ENCODE data around the gene SPDYE1.
"Not testable (repeated sequence)": the region's sequence is repeated elsewhere in the genome, so short reads cannot be mapped to it uniquely, and the experiment has no call there.

The SPDYE1 gene, protein sequence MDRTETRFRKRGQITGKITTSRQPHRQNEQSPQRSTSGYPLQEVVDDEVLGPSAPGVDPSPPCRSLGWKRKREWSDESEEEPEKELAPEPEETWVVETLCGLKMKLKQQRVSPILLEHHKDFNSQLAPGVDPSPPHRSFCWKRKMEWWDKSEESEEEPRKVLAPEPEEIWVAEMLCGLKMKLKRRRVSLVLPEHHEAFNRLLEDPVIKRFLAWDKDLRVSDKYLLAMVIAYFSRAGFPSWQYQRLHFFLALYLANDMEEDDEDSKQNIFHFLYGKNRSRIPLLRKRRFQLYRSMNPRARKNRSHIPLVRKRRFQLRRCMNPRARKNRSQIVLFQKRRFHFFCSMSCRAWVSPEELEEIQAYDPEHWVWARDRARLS

DNA sequence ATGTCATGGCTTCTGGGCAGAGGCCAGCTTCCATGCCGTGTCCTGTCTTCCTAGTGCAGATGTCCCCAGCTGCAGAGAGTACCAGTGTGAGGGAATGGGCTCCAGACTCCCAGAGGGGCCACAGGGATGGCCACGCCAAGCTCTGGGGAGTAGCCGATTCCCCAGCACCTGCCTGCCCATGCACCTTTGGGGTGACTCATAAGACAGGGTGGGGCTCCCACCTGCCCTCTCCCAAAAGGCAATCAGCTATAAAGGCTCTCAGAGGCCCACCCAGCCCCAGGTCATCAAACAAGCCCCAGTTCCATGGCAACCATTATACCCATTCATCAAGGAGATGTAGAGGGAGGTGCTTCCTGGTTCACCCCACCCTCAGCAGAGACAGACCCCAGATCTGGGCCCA is at the start of gene SPDYE1:
Gene SPDYE1, plus strand, starts transcription at position 366 of the 400 bp plus-strand sequence. CDS start 2,053 bp downstream, outside the sequence.
- H3K4me1 ChIP-seq (ENCODE audit: control insufficient read depth in 2 of 2, insufficient read depth in 2 of 2, low read length in 2 of 2); H3K9me3 ChIP-seq (ENCODE audit: control insufficient read depth in 2 of 2, low read length in 2 of 2); H3K4me3 ChIP-seq (ENCODE audit: low read length in 2 of 2); H3K27ac ChIP-seq (ENCODE audit: low read depth in 2 of 2, low read length in 2 of 2); H3K36me3 ChIP-seq (ENCODE audit: control insufficient read depth in 2 of 2, insufficient read depth in 2 of 2, low read length in 2 of 2); H3K9ac ChIP-seq (ENCODE audit: low read depth in 1 of 2, low read length in 2 of 2); H3K27me3 ChIP-seq (ENCODE audit: control insufficient read depth in 2 of 2, insufficient read depth in 2 of 2, low read length in 2 of 2): not testable (repeated sequence)

DNA sequence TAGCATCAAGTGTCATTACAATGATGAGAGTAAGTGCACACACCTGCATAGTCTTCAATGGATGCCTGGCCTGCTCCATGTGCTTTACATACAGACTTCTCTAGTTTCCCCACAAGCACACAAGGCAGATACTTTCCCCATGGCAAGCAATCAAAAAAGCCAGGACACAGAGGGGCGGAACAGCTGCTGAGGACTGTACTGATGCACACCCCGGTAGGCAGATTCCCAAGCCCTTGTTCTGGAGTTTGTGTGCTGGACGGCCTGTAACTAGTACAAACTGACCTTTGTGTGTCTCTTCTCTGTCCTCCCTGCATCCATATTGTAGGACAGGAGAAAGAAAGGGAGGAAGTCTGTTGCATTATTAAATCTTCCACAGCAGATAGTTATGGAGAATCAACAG is 45.7 kb upstream of the SPDYE1 start:
- Histone ChIP-seq H3K27me3 (ENCODE audit: control insufficient read depth in 2 of 2, insufficient read depth in 2 of 2, low read length in 2 of 2) (no peaks in the 10 kb centered on the region), H3K4me3 (ENCODE audit: low read length in 2 of 2) (no peak overlapping the region), H3K9me3 (ENCODE audit: control insufficient read depth in 2 of 2, low read length in 2 of 2) (no peaks in the 10 kb centered on the region), H3K36me3 (ENCODE audit: control insufficient read depth in 2 of 2, insufficient read depth in 2 of 2, low read length in 2 of 2) (peaks cover 15 to 43% of the 10 kb centered on the region in 2 donors), H3K4me1 (ENCODE audit: control insufficient read depth in 2 of 2, insufficient read depth in 2 of 2, low read length in 2 of 2) (no peaks in the 10 kb centered on the region), H3K9ac (ENCODE audit: low read depth in 1 of 2, low read length in 2 of 2) (no peak overlapping the region), H3K27ac (ENCODE audit: low read depth in 2 of 2, low read length in 2 of 2) (no peak overlapping the region)

DNA sequence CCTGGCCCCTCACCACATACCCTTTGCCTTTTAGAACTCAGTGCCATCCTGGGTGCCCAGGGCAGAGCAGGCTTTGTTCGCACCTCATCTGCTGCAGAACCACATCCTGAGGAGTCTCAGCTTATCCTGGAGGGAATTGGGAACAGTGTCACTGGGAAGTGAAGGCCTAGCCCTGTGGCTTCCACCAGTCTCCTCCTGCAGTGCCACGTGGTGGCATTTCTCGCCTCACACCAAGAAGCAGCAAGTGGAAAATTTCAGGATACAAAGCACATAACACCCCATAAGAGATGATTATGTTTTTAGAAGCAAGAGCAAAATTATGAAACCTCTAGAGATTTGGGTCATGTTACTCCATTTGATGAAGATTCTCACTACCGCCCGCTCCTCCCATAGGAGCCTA is 44.6 kb upstream of the SPDYE1 start:
- no peak overlapping the region for H3K4me3 ChIP-seq (ENCODE audit: low read length in 2 of 2)
- no peaks in the 10 kb centered on the region for H3K9me3 ChIP-seq (ENCODE audit: control insufficient read depth in 2 of 2, low read length in 2 of 2)
- H3K27me3 ChIP-seq (ENCODE audit: control insufficient read depth in 2 of 2, insufficient read depth in 2 of 2, low read length in 2 of 2): no peaks in the 10 kb centered on the region
- H3K4me1 ChIP-seq (ENCODE audit: control insufficient read depth in 2 of 2, insufficient read depth in 2 of 2, low read length in 2 of 2): no peaks in the 10 kb centered on the region
- H3K9ac ChIP-seq (ENCODE audit: low read depth in 1 of 2, low read length in 2 of 2): no peak overlapping the region
- H3K27ac ChIP-seq (ENCODE audit: low read depth in 2 of 2, low read length in 2 of 2): no peak overlapping the region
- H3K36me3 ChIP-seq (ENCODE audit: control insufficient read depth in 2 of 2, insufficient read depth in 2 of 2, low read length in 2 of 2): peaks cover 15 to 42% of the 10 kb centered on the region in 2 donors

DNA sequence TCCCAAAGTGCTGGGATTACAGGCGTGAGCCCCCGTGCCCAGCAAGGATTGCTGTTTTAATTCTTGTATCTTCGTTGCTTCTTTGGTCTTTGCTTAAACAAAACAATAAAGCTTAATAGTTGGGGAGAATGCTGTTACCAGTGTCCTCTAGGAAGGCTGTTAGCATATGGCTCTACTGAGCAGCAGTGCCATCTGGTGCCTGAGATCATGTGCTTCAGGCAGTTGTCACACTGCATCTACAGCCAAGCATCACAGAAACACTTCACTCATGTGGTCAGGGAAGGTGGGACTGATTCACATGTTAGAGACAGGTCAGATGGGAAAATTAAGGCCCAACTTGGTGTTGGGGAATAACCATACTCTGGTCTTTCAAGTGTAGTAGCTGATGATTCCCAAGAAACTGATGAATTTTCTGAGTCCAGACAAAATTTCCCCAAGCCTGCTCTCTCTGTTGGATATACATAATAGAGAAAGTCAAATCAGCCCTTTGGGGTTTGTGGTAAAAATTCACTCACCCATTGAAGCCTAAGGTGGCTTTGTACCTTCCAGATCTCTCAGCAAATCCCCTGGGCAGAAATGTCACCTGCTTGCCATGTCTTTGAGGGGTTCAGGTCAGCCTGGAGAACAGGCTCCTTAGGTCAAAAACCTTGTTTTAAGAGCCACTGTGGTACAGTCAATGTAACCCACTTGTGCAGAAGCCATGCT is 43.0 kb upstream of the SPDYE1 start:
- Histone ChIP-seq H3K9ac (ENCODE audit: low read depth in 1 of 2, low read length in 2 of 2) (no peak overlapping the region), H3K27me3 (ENCODE audit: control insufficient read depth in 2 of 2, insufficient read depth in 2 of 2, low read length in 2 of 2) (no peaks in the 10 kb centered on the region), H3K9me3 (ENCODE audit: control insufficient read depth in 2 of 2, low read length in 2 of 2) (no peaks in the 10 kb centered on the region), H3K4me1 (ENCODE audit: control insufficient read depth in 2 of 2, insufficient read depth in 2 of 2, low read length in 2 of 2) (no peaks in the 10 kb centered on the region), H3K27ac (ENCODE audit: low read depth in 2 of 2, low read length in 2 of 2) (no peak overlapping the region), H3K4me3 (ENCODE audit: low read length in 2 of 2) (no peak overlapping the region), H3K36me3 (ENCODE audit: control insufficient read depth in 2 of 2, insufficient read depth in 2 of 2, low read length in 2 of 2) (peaks cover 13 to 29% of the 10 kb centered on the region in 2 donors)

DNA sequence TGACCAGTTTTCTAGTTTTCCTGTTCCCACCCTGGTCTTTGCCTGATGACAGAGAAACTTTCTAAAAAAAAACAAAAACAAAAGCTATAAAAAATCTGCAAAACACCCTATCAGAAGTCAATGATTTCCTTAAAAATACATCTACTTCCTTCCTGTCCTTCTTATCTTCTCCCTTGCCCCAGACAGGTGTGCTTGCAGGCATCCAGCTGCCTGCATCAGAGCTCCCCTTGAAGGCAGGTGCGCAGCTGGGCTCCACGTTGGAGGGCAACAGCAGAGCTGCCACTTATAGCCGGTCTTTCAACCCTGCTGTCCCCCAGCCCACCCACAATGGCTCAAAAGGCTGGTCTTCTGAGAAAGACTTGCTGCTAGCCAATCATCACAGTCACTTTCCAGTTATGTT is 41.7 kb upstream of the SPDYE1 start:
- no peak overlapping the region for H3K4me3 ChIP-seq (ENCODE audit: low read length in 2 of 2)
- peaks cover 5 to 18% of the 10 kb centered on the region in 2 donors for H3K36me3 ChIP-seq (ENCODE audit: control insufficient read depth in 2 of 2, insufficient read depth in 2 of 2, low read length in 2 of 2)
- no peak overlapping the region for H3K27ac ChIP-seq (ENCODE audit: low read depth in 2 of 2, low read length in 2 of 2)
- H3K4me1 ChIP-seq (ENCODE audit: control insufficient read depth in 2 of 2, insufficient read depth in 2 of 2, low read length in 2 of 2): no peaks in the 10 kb centered on the region
- H3K9me3 ChIP-seq (ENCODE audit: control insufficient read depth in 2 of 2, low read length in 2 of 2): no peaks in the 10 kb centered on the region
- H3K9ac ChIP-seq (ENCODE audit: low read depth in 1 of 2, low read length in 2 of 2): no peak overlapping the region
- H3K27me3 ChIP-seq (ENCODE audit: control insufficient read depth in 2 of 2, insufficient read depth in 2 of 2, low read length in 2 of 2): no peaks in the 10 kb centered on the region

DNA sequence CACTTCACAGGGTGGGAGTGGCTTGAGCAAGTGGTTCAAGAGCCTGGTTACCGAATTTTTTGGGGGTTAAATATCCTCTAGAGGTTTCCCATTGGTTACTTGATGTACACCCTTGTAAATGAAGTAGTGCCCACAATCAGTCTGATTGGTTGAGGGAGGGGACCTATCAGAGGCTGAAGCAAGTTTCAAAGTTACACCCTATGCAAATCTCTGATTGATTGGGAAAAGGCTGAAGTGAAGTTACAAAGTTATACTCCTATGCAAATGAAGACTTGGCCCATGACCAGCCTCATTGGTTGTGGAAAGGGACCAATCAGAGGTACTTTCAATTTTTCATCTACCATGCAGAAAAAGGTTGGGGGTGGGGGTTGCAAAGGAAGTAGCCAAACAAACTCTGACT is 36.8 kb upstream of the SPDYE1 start:
- H3K4me1 ChIP-seq (ENCODE audit: control insufficient read depth in 2 of 2, insufficient read depth in 2 of 2, low read length in 2 of 2): no peaks in the 10 kb centered on the region
- H3K27me3 ChIP-seq (ENCODE audit: control insufficient read depth in 2 of 2, insufficient read depth in 2 of 2, low read length in 2 of 2): no peaks in the 10 kb centered on the region

DNA sequence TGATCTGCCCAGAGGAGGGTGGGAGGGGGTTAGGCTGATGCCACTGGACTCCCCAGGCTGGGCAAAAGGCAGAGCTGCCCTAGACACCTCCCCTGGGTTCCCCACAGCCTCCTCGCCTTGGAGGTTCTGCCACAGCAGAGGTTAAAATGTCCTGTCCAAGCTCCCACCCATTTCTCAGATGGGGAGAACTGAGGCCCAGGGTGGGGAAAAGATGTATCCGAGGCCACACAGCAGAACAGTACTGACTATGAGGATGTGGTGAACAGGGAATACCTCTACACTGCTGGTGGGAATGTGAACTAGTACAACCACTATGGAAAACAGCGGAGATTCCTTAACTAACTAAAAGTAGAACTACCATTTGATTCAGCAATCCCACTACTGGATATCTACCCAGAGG is 31.3 kb upstream of the SPDYE1 start:
- H3K9ac ChIP-seq (ENCODE audit: low read depth in 1 of 2, low read length in 2 of 2); H3K4me3 ChIP-seq (ENCODE audit: low read length in 2 of 2); H3K27me3 ChIP-seq (ENCODE audit: control insufficient read depth in 2 of 2, insufficient read depth in 2 of 2, low read length in 2 of 2); H3K27ac ChIP-seq (ENCODE audit: low read depth in 2 of 2, low read length in 2 of 2); H3K4me1 ChIP-seq (ENCODE audit: control insufficient read depth in 2 of 2, insufficient read depth in 2 of 2, low read length in 2 of 2); H3K36me3 ChIP-seq (ENCODE audit: control insufficient read depth in 2 of 2, insufficient read depth in 2 of 2, low read length in 2 of 2); H3K9me3 ChIP-seq (ENCODE audit: control insufficient read depth in 2 of 2, low read length in 2 of 2): not testable (repeated sequence)

More for the DNA sequence above, 36.8 kb upstream of the SPDYE1 start:
- no peaks in the 10 kb centered on the region for H3K9me3 ChIP-seq (ENCODE audit: control insufficient read depth in 2 of 2, low read length in 2 of 2)
- H3K36me3 ChIP-seq (ENCODE audit: control insufficient read depth in 2 of 2, insufficient read depth in 2 of 2, low read length in 2 of 2): no peaks in the 10 kb centered on the region
- no peak overlapping the region for H3K27ac ChIP-seq (ENCODE audit: low read depth in 2 of 2, low read length in 2 of 2)
- H3K9ac ChIP-seq (ENCODE audit: low read depth in 1 of 2, low read length in 2 of 2): no peak overlapping the region
- H3K4me3 ChIP-seq (ENCODE audit: low read length in 2 of 2): no peak overlapping the region

DNA sequence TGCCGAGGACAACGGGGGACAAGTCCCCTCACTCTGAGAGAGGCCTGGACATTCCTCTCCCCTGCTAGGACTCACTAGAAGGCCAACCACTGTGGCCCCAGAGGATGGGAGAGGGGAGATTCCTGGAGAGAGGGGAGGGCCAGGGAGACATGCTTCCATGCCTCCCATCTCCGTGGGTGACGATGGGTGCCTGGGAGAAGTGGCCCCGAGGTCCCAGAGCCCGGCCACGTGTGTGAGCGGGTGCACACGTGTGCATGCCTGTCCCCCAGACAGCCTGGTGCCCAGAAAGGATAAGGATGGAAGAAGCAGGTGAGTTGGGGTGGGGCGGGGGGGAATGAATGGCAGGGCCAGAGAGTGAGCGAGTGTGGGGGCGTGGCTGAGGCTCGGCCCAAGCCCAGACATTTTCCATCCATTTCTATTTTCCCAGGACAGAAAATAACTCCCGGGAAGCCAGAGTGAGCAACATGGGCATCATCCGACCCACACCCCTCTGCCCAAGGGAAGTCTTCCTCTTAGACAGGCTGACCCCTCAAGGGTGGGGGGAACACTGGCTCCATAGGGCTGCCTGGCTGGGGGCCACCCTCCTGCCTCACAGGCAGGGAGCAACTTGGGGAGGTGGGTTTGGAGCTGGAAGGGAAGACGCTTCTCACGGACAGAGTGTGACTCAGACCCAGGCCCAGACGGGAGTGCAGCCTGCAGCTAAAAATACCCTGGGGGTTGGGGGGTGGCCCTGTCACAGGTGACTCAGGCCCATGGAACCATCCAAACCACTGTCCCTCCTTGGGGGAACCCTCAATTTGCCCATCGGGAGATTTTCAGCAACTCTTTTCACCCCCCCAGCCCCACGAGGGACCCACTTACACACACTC is 29.3 kb upstream of the SPDYE1 start:
- H3K36me3 ChIP-seq (ENCODE audit: control insufficient read depth in 2 of 2, insufficient read depth in 2 of 2, low read length in 2 of 2); H3K4me1 ChIP-seq (ENCODE audit: control insufficient read depth in 2 of 2, insufficient read depth in 2 of 2, low read length in 2 of 2); H3K27ac ChIP-seq (ENCODE audit: low read depth in 2 of 2, low read length in 2 of 2); H3K27me3 ChIP-seq (ENCODE audit: control insufficient read depth in 2 of 2, insufficient read depth in 2 of 2, low read length in 2 of 2); H3K9ac ChIP-seq (ENCODE audit: low read depth in 1 of 2, low read length in 2 of 2); H3K4me3 ChIP-seq (ENCODE audit: low read length in 2 of 2); H3K9me3 ChIP-seq (ENCODE audit: control insufficient read depth in 2 of 2, low read length in 2 of 2): not testable (repeated sequence)

DNA sequence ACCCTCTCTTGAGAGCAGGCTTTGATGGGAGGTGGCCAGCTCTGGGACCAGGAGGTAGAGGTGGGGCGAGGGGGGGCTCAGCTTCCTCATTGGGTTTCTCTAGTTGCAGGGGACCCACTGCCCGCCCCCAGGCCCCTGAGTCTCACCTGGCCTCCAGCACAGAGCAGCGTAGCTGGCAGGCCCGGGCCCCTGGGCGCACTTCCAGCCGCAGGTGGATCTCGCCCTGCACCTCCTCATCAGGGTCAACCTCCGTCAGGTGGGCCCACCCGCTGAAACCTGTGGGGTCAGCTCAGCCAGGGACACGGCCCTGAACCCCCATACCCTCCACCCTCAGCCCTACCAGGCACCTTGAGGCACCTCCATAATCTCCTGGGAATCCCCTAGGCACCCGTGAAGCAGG is 28.1 kb upstream of the SPDYE1 start:
- not testable (repeated sequence) for H3K27me3 ChIP-seq (ENCODE audit: control insufficient read depth in 2 of 2, insufficient read depth in 2 of 2, low read length in 2 of 2); H3K9me3 ChIP-seq (ENCODE audit: control insufficient read depth in 2 of 2, low read length in 2 of 2); H3K4me3 ChIP-seq (ENCODE audit: low read length in 2 of 2); H3K36me3 ChIP-seq (ENCODE audit: control insufficient read depth in 2 of 2, insufficient read depth in 2 of 2, low read length in 2 of 2); H3K4me1 ChIP-seq (ENCODE audit: control insufficient read depth in 2 of 2, insufficient read depth in 2 of 2, low read length in 2 of 2); H3K9ac ChIP-seq (ENCODE audit: low read depth in 1 of 2, low read length in 2 of 2); H3K27ac ChIP-seq (ENCODE audit: low read depth in 2 of 2, low read length in 2 of 2)

DNA sequence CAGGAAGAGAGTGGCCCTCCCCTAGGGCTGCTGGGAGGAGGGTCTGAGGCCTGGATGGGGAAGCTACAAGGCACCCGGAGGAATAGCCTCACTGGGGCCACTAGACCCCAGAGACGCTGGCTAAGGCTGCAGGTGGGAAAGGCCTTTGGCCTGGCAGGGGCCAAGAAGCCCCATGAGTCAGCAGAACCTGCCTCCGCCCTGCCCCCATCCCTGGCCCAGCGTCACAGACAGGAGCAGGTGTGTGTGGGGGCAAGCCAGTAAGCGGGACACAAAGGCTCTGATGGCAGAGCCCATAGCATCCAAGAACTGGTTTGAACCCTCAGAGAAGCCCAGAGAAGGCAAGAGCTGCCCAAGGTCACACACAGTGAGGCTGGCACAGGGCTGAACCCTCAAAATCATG is 27.0 kb upstream of the SPDYE1 start:
- not testable (repeated sequence) for H3K9ac ChIP-seq (ENCODE audit: low read depth in 1 of 2, low read length in 2 of 2); H3K27me3 ChIP-seq (ENCODE audit: control insufficient read depth in 2 of 2, insufficient read depth in 2 of 2, low read length in 2 of 2); H3K4me3 ChIP-seq (ENCODE audit: low read length in 2 of 2); H3K36me3 ChIP-seq (ENCODE audit: control insufficient read depth in 2 of 2, insufficient read depth in 2 of 2, low read length in 2 of 2); H3K4me1 ChIP-seq (ENCODE audit: control insufficient read depth in 2 of 2, insufficient read depth in 2 of 2, low read length in 2 of 2); H3K9me3 ChIP-seq (ENCODE audit: control insufficient read depth in 2 of 2, low read length in 2 of 2); H3K27ac ChIP-seq (ENCODE audit: low read depth in 2 of 2, low read length in 2 of 2)
